ENCODE results near the gene P4HB. TPM values are rescaled to one million over a fixed set of nuclear protein-coding genes. Genes with fewer than 3 reads are reported as not detected.

Gene P4HB
- total RNA-seq, 4 donors from 2014 or later = 685 to 999 (median 839) TPM

GRCh38 chr17:81879121-81879520 is 18.8 kb upstream of the P4HB start:
- 87 to 88% methylated on average over 5 of the region's 5 CpGs for WGBS, 2 donors
- TF ChIP-seq CTCF (IDR thresholded peaks at IDR 0.05) = no peak
- TF ChIP-seq POLR2A (IDR thresholded peaks at IDR 0.05) = no peak
- no peak overlapping the region for H3K4me3 ChIP-seq (ENCODE audit: low read depth, poor library complexity, severe bottlenecking)
- DNase-seq (ENCODE audit: low spot score in 2 of 2) = no peak
- intact Hi-C loops (cut with DNase I; ENCODE audit: low total_unique reads) = no loop called here

- TF ChIP-seq CTCF (IDR thresholded peaks at IDR 0.05) = no peak
- no peak for TF ChIP-seq POLR2A (IDR thresholded peaks at IDR 0.05)
- WGBS, 2 donors = 85 to 90% methylated on average over 3 of the region's 3 CpGs
- H3K4me3 ChIP-seq (ENCODE audit: low read depth, poor library complexity, severe bottlenecking) = no peak overlapping the region
- DNase-seq (ENCODE audit: low spot score in 2 of 2) = no peak
- intact Hi-C loops (cut with DNase I; ENCODE audit: low total_unique reads) = no loop called here
These were observed 18.0 kb upstream of the P4HB start for GRCh38 chr17:81878294-81878693.

DNA sequence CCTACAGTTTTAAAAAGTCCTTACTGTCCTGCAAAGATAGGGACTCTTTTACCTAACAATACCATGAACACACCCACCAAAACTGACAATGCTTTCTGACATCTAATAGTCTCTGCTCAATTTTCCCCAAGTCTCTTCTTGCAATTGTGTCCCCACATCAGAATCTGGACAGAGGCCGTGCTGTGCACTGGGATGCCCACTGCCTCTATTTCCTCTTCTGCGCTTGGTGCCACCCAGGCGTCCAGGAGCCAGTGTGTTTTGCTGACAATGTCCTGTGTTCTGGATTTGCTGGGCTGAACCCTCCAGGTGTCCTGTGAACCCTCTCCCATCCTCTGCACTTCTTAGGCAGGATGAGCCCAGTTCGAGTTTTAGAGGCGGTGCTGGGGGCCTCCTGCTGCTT is 17.2 kb upstream of the P4HB start:
- intact Hi-C loops (cut with DNase I; ENCODE audit: low total_unique reads) = no loop called here
- 91 to 96% methylated on average over 5 of the region's 5 CpGs for WGBS, 2 donors

DNA sequence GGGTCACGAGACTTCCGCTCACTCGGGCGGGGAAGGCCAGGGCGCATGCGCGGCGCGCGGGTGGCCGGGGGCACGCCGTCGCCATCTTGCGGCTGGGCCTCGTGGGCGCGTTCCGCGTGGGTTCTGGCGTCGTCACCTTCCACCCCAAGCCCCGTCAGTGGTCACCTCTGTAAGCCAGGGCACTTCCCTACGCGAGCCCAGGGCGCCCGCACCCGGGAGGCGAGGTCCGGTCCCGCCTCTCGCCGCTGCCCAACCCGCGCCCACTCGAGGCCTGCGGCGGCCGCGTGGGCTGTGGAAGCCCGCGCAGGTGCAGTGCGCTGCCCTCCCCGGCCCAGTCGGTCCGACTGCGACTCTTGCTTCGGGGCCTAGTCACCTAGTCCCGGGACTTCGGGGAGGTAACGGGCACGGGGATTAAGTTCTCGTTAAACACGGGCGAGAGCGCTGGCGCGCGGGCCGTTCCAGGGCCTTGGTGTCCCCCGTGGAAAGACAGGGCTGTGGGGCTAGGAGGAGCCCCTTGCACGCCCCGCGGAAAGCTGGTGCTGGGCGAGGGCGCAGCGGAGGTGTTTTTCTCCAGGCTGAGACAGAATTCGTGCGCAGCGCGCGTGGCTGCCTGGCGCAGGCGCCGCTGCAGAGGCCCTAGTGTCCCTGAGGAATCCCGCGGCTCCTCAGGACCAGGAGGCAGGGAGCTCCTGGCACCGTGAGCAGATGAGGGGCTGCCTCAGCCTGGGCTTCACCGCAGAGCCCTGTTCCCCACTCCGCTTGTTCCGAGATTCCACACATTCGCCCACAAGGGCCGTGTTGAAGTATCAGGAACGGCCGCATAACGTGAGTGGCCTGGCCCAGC is 11.3 kb upstream of the P4HB start:
- H3K4me3 ChIP-seq (ENCODE audit: low read depth, poor library complexity, severe bottlenecking) = peak overlapping the region; percentile 86
- intact Hi-C loops (cut with DNase I; ENCODE audit: low total_unique reads) = no loop called here
- peak; percentile 92 to 99 for DNase-seq (ENCODE audit: low spot score in 2 of 2)
- TF ChIP-seq POLR2A (IDR thresholded peaks at IDR 0.05) (peak in 1 of 2 donors; percentile 92), CTCF (IDR thresholded peaks at IDR 0.05) (peak in 1 of 3 donors; percentile 76)
- WGBS, 2 donors = 0% methylated on average over 39 to 53 of the region's 86 CpGs

More for the DNA sequence above, 17.2 kb upstream of the P4HB start:
- no peak for DNase-seq (ENCODE audit: low spot score in 2 of 2)
- TF ChIP-seq POLR2A (IDR thresholded peaks at IDR 0.05) (no peak), CTCF (IDR thresholded peaks at IDR 0.05) (no peak)
- no peak overlapping the region for H3K4me3 ChIP-seq (ENCODE audit: low read depth, poor library complexity, severe bottlenecking)

- peak within 1 kb of the TSS; percentile 86 for H3K4me3 ChIP-seq (ENCODE audit: low read depth, poor library complexity, severe bottlenecking)
- intact Hi-C loops (cut with DNase I; ENCODE audit: low total_unique reads) = no loop called here
- no peak for TF ChIP-seq POLR2A (IDR thresholded peaks at IDR 0.05)
- no peak for TF ChIP-seq CTCF (IDR thresholded peaks at IDR 0.05)
- no CpG with 5 or more reads among the region's 64 CpGs for WGBS, 2 donors
- no peak for DNase-seq (ENCODE audit: low spot score in 2 of 2)
These were observed 10.6 kb upstream of the P4HB start, which contains the start of gene ARHGDIA for GRCh38 chr17:81870981-81871386. TSS of gene ARHGDIA (minus strand) at chr17:81871337. CDS start at chr17:81869930, 1,407 bp downstream.

All from lower leg skin (tissue), 4 donors.